Loucy (cell line): ENCODE data around the gene CDC42EP5.

ENCODE experiments used
- H2AFZ ChIP-seq: fragments of 200-600 bp; sonication (generic); 2 replicates; pipeline ENCODE4 v1.6.0; 2016; ENCODE audit warnings: antibody characterized with exemption, mild to moderate bottlenecking, low read length, moderate library complexity
- H3F3A ChIP-seq: fragments of 200-600 bp; 2 replicates; pipeline ENCODE4 v1.6.0; 2016; ENCODE audit warnings: antibody characterized with exemption, low read depth, mild to moderate bottlenecking
- H3K27me3 ChIP-seq: fragments of 200-600 bp; sonication (generic); 2 replicates; pipeline ENCODE4 v1.6.1; 2014; ENCODE audit warnings: low read length, mild to moderate bottlenecking; ENCODE audit not compliant: insufficient read depth, poor library complexity, severe bottlenecking
- H3K36me3 ChIP-seq: fragments of 200-600 bp; sonication (generic); 2 replicates; pipeline ENCODE4 v1.6.1; 2016; ENCODE audit warnings: low read length; ENCODE audit not compliant: insufficient read depth
- H3K4me1 ChIP-seq: fragments of 200-600 bp; sonication (generic); 2 replicates; pipeline ENCODE4 v1.5.1; 2014; ENCODE audit warnings: low read length, mild to moderate bottlenecking; ENCODE audit not compliant: insufficient read depth, poor library complexity, severe bottlenecking
- H3K4me2 ChIP-seq: fragments of 200-600 bp; sonication (generic); 2 replicates; pipeline ENCODE4 v1.6.0; 2014; ENCODE audit warnings: antibody characterized with exemption, low read length, low read depth, mild to moderate bottlenecking; ENCODE audit not compliant: poor library complexity, severe bottlenecking
- H3K4me3 ChIP-seq: fragments of 200-600 bp; sonication (generic); 2 replicates; pipeline ENCODE4 v1.5.1; 2014; ENCODE audit warnings: low read length, mild to moderate bottlenecking, mixed read lengths; ENCODE audit not compliant: poor library complexity, severe bottlenecking
- H3K79me2 ChIP-seq: fragments of 200-600 bp; sonication (generic); 2 replicates; pipeline ENCODE4 v1.6.1; 2014; ENCODE audit warnings: low read length; ENCODE audit not compliant: insufficient read depth
- H3K9ac ChIP-seq: fragments of 200-600 bp; sonication (generic); 2 replicates; pipeline ENCODE4 v1.6.0; 2014; ENCODE audit warnings: mild to moderate bottlenecking, low read depth, low read length, moderate library complexity; ENCODE audit not compliant: poor library complexity, severe bottlenecking
- H3K9me2 ChIP-seq: fragments of 200-600 bp; sonication (generic); replicated peaks from 2 replicates; pipeline ENCODE4 v1.6.1; 2016; ENCODE audit warnings: low read depth, low read length, mixed read lengths
- H3K9me3 ChIP-seq: fragments of 200-600 bp; sonication (generic); 2 replicates; pipeline ENCODE4 v1.6.1; 2014; ENCODE audit warnings: mild to moderate bottlenecking, antibody characterized with exemption, low read length, low read depth; ENCODE audit not compliant: insufficient read depth
- H4K20me1 ChIP-seq: fragments of 200-600 bp; sonication (generic); 2 replicates; pipeline ENCODE4 v1.6.0; 2014; ENCODE audit warnings: antibody characterized with exemption, low read length, mild to moderate bottlenecking; ENCODE audit not compliant: insufficient read depth, poor library complexity, severe bottlenecking
- CTCF ChIP-seq: fragments of 200-600 bp; sonication (generic); conservative IDR thresholded peaks from 2 replicates; pipeline ENCODE4 v1.5.1; 2014; ENCODE audit warnings: mild to moderate bottlenecking, antibody characterized with exemption, low read length
- EZH2phosphoT487 ChIP-seq: fragments of 200-600 bp; IDR thresholded peaks from 2 replicates; pipeline ENCODE4 v1.6.1; 2018; ENCODE audit warnings: antibody characterized with exemption, mild to moderate bottlenecking, moderate library complexity, borderline replicate concordance

CDC42EP5 gene

GRCh38 chr19:54482889-54483288 is 9.8 kb upstream of the CDC42EP5 start:
- Histone ChIP-seq H4K20me1 (no peaks in the 10 kb centered on the region), H3F3A (no peaks in the 10 kb centered on the region), H3K4me2 (no peak overlapping the region), H3K36me3 (no peaks in the 10 kb centered on the region), H3K27me3 (no peaks in the 10 kb centered on the region), H3K79me2 (no peaks in the 10 kb centered on the region), H3K9me2 (no peaks in the 10 kb centered on the region), H2AFZ (no peak overlapping the region), H3K9ac (no peak overlapping the region), H3K9me3 (no peaks in the 10 kb centered on the region), H3K4me3 (no peak overlapping the region), H3K4me1 (peaks cover 3% of the 10 kb centered on the region)
- TF ChIP-seq EZH2phosphoT487: no peak
- TF ChIP-seq CTCF: no peak

- no peak overlapping the region for H3K4me2 ChIP-seq
- H3K9me3 ChIP-seq: no peaks in the 10 kb centered on the region
- no peak overlapping the region for H3K4me3 ChIP-seq
- no peaks in the 10 kb centered on the region for H3K9me2 ChIP-seq
- H3K9ac ChIP-seq: no peak overlapping the region
- no peaks in the 10 kb centered on the region for H3K27me3 ChIP-seq
- no peaks in the 10 kb centered on the region for H3K79me2 ChIP-seq
- H3K36me3 ChIP-seq: no peaks in the 10 kb centered on the region
- no peak for TF ChIP-seq EZH2phosphoT487
- TF ChIP-seq CTCF: peak; percentile 88
- H2AFZ ChIP-seq: no peak overlapping the region
- no peaks in the 10 kb centered on the region for H4K20me1 ChIP-seq
- no peaks in the 10 kb centered on the region for H3F3A ChIP-seq
- peaks cover 3% of the 10 kb centered on the region for H3K4me1 ChIP-seq
Observed at GRCh38 chr19:54481326-54481930, 8.3 kb upstream of the CDC42EP5 start.

GRCh38 chr19:54480051-54480450 is 7.0 kb upstream of the CDC42EP5 start:
- peaks cover 3% of the 10 kb centered on the region for H3K4me1 ChIP-seq
- H3K79me2 ChIP-seq: no peaks in the 10 kb centered on the region
- H3K9me2 ChIP-seq: no peaks in the 10 kb centered on the region
- H2AFZ ChIP-seq: no peak overlapping the region
- H3K36me3 ChIP-seq: no peaks in the 10 kb centered on the region
- no peaks in the 10 kb centered on the region for H4K20me1 ChIP-seq
- no peak overlapping the region for H3K4me2 ChIP-seq
- H3F3A ChIP-seq: no peaks in the 10 kb centered on the region
- H3K27me3 ChIP-seq: no peaks in the 10 kb centered on the region
- no peak overlapping the region for H3K4me3 ChIP-seq
- no peaks in the 10 kb centered on the region for H3K9me3 ChIP-seq
- TF ChIP-seq CTCF (no peak), EZH2phosphoT487 (no peak)
- no peak overlapping the region for H3K9ac ChIP-seq
